Liver (tissue), 3 donors: ENCODE results near the gene MFAP2.

Source experiments
- EGR1 ChIP-seq, 2 donors: IDR thresholded peaks; 2 replicates each; pipeline ENCODE4 v1.6.1; 2016 to 2018; ENCODE audit warnings: antibody characterized with exemption in 2 of 2, low read depth in 2 of 2
- FOXA1 ChIP-seq: IDR thresholded peaks from 2 replicates; pipeline ENCODE4 v1.6.1; 2016; ENCODE audit warnings: antibody characterized with exemption
- HNF4G ChIP-seq: IDR thresholded peaks from 2 replicates; pipeline ENCODE4 v1.6.1; 2016; ENCODE audit warnings: antibody characterized with exemption
- JUND ChIP-seq, 2 donors: IDR thresholded peaks; 2 replicates each; pipeline ENCODE4 v1.6.1; 2016; ENCODE audit warnings: antibody characterized with exemption in 2 of 2
- NR2F2 ChIP-seq: IDR thresholded peaks from 2 replicates; pipeline ENCODE4 v1.6.1; 2016; ENCODE audit warnings: antibody characterized with exemption
- RAD21 ChIP-seq, 2 donors: IDR thresholded peaks; 2 replicates each; pipeline ENCODE4 v1.6.1; 2016; ENCODE audit warnings: antibody characterized with exemption in 2 of 2, mild to moderate bottlenecking in 2 of 2
- RXRA ChIP-seq, 2 donors: IDR thresholded peaks; 2 replicates each; pipeline ENCODE4 v1.6.1; 2017 to 2018; ENCODE audit warnings: antibody characterized with exemption in 2 of 2, mild to moderate bottlenecking in 1 of 2
- SP1 ChIP-seq: IDR thresholded peaks from 2 replicates; pipeline ENCODE4 v1.6.1; 2018; ENCODE audit warnings: antibody characterized with exemption, mild to moderate bottlenecking
- TAF1 ChIP-seq: conservative IDR thresholded peaks from 2 replicates; pipeline ENCODE4 v1.6.1; 2016; ENCODE audit warnings: antibody characterized with exemption, mild to moderate bottlenecking
- YY1 ChIP-seq: IDR thresholded peaks from 2 replicates; pipeline ENCODE4 v1.6.1; 2016; ENCODE audit warnings: antibody characterized with exemption, mild to moderate bottlenecking
- TF ChIP-seq, protein P1 (sequence below): fragments of 150-350 bp; IDR thresholded peaks from 2 replicates; pipeline ENCODE4 v1.5.1; 2017; ENCODE audit warnings: improper control_type of control experiment, low read depth, low read length; ENCODE audit not compliant: missing input control
- TF ChIP-seq, protein P2 (sequence below): IDR thresholded peaks from 2 replicates; pipeline ENCODE4 v1.6.1; 2016; ENCODE audit warnings: antibody characterized with exemption, mild to moderate bottlenecking
- donor health status: healthy.
- donor health status: healthy.

DNA sequence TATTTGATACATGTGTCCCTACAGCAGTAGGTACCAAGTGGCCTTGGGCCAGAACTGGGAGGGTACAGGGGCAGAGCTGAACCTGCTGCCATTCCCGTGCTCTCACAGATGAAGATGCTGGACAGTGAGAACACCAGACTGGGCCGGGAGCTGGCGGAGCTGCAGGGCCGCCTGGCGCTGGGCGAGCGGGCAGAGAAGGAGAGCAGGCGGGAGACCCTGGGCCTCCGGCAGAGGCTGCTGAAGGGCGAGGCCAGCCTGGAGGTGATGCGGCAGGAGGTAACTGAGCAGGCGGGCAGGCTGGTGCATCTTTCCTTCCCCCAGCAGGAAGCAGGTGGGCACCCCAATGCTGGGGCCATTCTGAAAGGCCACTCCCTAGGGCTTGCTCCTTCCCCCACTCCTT, 21.9 kb downstream of the MFAP2 start:
- TF ChIP-seq, protein P1, sequence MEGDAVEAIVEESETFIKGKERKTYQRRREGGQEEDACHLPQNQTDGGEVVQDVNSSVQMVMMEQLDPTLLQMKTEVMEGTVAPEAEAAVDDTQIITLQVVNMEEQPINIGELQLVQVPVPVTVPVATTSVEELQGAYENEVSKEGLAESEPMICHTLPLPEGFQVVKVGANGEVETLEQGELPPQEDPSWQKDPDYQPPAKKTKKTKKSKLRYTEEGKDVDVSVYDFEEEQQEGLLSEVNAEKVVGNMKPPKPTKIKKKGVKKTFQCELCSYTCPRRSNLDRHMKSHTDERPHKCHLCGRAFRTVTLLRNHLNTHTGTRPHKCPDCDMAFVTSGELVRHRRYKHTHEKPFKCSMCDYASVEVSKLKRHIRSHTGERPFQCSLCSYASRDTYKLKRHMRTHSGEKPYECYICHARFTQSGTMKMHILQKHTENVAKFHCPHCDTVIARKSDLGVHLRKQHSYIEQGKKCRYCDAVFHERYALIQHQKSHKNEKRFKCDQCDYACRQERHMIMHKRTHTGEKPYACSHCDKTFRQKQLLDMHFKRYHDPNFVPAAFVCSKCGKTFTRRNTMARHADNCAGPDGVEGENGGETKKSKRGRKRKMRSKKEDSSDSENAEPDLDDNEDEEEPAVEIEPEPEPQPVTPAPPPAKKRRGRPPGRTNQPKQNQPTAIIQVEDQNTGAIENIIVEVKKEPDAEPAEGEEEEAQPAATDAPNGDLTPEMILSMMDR: no peak
- no peak for TF ChIP-seq YY1
- no peak for TF ChIP-seq HNF4G
- TF ChIP-seq RXRA (IDR thresholded peaks at IDR 0.05): no peak
- TF ChIP-seq JUND (IDR thresholded peaks at IDR 0.05): no peak
- no peak for TF ChIP-seq FOXA1
- TF ChIP-seq EGR1 (IDR thresholded peaks at IDR 0.05; ENCODE audit: low read depth in 2 of 2): no peak
- TF ChIP-seq, protein P2, sequence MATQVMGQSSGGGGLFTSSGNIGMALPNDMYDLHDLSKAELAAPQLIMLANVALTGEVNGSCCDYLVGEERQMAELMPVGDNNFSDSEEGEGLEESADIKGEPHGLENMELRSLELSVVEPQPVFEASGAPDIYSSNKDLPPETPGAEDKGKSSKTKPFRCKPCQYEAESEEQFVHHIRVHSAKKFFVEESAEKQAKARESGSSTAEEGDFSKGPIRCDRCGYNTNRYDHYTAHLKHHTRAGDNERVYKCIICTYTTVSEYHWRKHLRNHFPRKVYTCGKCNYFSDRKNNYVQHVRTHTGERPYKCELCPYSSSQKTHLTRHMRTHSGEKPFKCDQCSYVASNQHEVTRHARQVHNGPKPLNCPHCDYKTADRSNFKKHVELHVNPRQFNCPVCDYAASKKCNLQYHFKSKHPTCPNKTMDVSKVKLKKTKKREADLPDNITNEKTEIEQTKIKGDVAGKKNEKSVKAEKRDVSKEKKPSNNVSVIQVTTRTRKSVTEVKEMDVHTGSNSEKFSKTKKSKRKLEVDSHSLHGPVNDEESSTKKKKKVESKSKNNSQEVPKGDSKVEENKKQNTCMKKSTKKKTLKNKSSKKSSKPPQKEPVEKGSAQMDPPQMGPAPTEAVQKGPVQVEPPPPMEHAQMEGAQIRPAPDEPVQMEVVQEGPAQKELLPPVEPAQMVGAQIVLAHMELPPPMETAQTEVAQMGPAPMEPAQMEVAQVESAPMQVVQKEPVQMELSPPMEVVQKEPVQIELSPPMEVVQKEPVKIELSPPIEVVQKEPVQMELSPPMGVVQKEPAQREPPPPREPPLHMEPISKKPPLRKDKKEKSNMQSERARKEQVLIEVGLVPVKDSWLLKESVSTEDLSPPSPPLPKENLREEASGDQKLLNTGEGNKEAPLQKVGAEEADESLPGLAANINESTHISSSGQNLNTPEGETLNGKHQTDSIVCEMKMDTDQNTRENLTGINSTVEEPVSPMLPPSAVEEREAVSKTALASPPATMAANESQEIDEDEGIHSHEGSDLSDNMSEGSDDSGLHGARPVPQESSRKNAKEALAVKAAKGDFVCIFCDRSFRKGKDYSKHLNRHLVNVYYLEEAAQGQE: no peak
- TF ChIP-seq TAF1: no peak
- no peak for TF ChIP-seq RAD21 (IDR thresholded peaks at IDR 0.05)
- no peak for TF ChIP-seq SP1
- no peak for TF ChIP-seq NR2F2
